Gastroesophageal sphincter (tissue), 3 donors: ENCODE measurements around the gene KRTAP10-8.

Source experiments
- POLR2A ChIP-seq, 2 donors: fragments of 450-650 bp; IDR thresholded peaks; one replicate each; pipeline ENCODE4 v1.6.1; 2017; ENCODE audit warnings: antibody characterized with exemption in 2 of 2, mild to moderate bottlenecking in 2 of 2, moderate library complexity in 1 of 2
- TF ChIP-seq, protein P1 (sequence below), 4 experiments: fragments of 200-600 bp in 2 of 4; fragments of 450-650 bp in 2 of 4; sonication (generic) in 1 of 4; IDR thresholded peaks; one replicate each; pipeline ENCODE4 v1.5.1; 2017 to 2019; ENCODE audit warnings: antibody characterized with exemption in 4 of 4, mild to moderate bottlenecking in 2 of 4, moderate library complexity in 2 of 4

DNA sequence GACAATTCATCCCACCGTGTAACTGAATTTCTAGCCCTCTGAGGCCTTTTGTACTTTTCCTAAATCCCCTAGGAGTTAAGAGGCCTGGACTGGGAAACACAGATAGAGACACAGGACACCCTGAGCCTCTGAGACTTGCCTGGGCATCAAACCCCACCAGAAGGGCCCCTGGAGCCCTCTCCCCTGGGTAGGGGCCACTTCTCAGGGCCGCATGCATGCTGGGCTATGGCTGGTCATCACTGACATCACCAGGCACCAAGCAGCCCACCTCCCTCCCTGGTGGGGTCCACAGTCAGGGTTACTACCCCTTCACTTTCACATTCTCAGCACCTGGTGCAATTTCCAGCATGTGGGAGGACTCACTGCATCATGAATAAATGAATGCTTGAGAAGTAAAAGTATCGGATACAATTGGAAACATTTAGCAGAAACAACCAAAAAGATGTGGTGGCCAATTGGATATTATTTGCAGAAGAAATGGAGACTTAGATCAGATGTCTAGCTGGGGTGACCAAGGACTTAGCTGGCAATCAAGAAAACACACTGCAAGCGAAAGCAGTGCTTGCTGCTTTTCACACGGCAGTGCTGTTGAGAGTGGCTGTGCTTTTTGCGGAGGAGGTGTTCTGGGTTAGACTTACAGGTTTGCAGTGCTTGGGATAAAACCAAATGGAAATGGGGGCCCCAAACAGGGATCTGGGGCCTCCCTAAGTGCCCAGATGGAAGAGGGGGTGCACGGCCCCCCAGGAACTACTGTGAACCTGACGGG lies 12.4 kb upstream of the KRTAP10-8 start:
- no peak for TF ChIP-seq POLR2A (IDR thresholded peaks at IDR 0.05)
- TF ChIP-seq, protein P1, sequence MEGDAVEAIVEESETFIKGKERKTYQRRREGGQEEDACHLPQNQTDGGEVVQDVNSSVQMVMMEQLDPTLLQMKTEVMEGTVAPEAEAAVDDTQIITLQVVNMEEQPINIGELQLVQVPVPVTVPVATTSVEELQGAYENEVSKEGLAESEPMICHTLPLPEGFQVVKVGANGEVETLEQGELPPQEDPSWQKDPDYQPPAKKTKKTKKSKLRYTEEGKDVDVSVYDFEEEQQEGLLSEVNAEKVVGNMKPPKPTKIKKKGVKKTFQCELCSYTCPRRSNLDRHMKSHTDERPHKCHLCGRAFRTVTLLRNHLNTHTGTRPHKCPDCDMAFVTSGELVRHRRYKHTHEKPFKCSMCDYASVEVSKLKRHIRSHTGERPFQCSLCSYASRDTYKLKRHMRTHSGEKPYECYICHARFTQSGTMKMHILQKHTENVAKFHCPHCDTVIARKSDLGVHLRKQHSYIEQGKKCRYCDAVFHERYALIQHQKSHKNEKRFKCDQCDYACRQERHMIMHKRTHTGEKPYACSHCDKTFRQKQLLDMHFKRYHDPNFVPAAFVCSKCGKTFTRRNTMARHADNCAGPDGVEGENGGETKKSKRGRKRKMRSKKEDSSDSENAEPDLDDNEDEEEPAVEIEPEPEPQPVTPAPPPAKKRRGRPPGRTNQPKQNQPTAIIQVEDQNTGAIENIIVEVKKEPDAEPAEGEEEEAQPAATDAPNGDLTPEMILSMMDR (IDR thresholded peaks at IDR 0.05): no peak
